ENCODE data around the gene NFKBIB. TPM values are rescaled to one million over a fixed set of nuclear protein-coding genes. Genes with fewer than 3 reads are reported as not detected.

Gene NFKBIB
- total and polyA plus RNA-seq, 5 donors, result 16.0 to 28.9 (median 20.6) TPM

- H3K4me1 ChIP-seq (ENCODE audit: control insufficient read depth, insufficient read depth, low read length), result peaks cover 2% of the 10 kb centered on the region
- no peaks in the 10 kb centered on the region for H3K9me3 ChIP-seq (ENCODE audit: control insufficient read depth, low read length)
- intact Hi-C loops (cut with DNase I), result no loop called here
- no peaks in the 10 kb centered on the region for H3K27me3 ChIP-seq (ENCODE audit: control insufficient read depth, insufficient read depth)
- peak in 1 of 3 donors; percentile 41 for DNase-seq
- H3K27ac ChIP-seq (ENCODE audit: low read length), result peak overlapping the region; percentile 1
- ATAC-seq, result peak; percentile 18 to 63
- no peak overlapping the region for H3K4me3 ChIP-seq (ENCODE audit: low read length)
These were observed 9.1 kb upstream of the NFKBIB start for GRCh38 chr19:38890686-38891085.

- no peak overlapping the region for H3K4me3 ChIP-seq (ENCODE audit: low read length)
- ATAC-seq (no peak), DNase-seq (peak in 1 of 3 donors; percentile 14)
- no peak overlapping the region for H3K27ac ChIP-seq (ENCODE audit: low read length)
- H3K9me3 ChIP-seq (ENCODE audit: control insufficient read depth, low read length), result no peaks in the 10 kb centered on the region
- 80% methylated on average over 6 of the region's 6 CpGs for WGBS
- H3K4me1 ChIP-seq (ENCODE audit: control insufficient read depth, insufficient read depth, low read length), result peaks cover 2% of the 10 kb centered on the region
- intact Hi-C loops (cut with DNase I), result no loop called here
- H3K27me3 ChIP-seq (ENCODE audit: control insufficient read depth, insufficient read depth), result no peaks in the 10 kb centered on the region
These were observed 8.0 kb upstream of the NFKBIB start for GRCh38 chr19:38891771-38892170.

GRCh38 chr19:38892841-38893240, 6.9 kb upstream of the NFKBIB start:
- Histone ChIP-seq H3K27ac (ENCODE audit: low read length) (no peak overlapping the region), H3K4me3 (ENCODE audit: low read length) (no peak overlapping the region), H3K27me3 (ENCODE audit: control insufficient read depth, insufficient read depth) (no peaks in the 10 kb centered on the region), H3K4me1 (ENCODE audit: control insufficient read depth, insufficient read depth, low read length) (peaks cover 2% of the 10 kb centered on the region), H3K9me3 (ENCODE audit: control insufficient read depth, low read length) (no peaks in the 10 kb centered on the region)
- DNase-seq (no peak), ATAC-seq (no peak)
- intact Hi-C loops (cut with DNase I), result no loop called here
- 83% methylated on average over 5 of the region's 5 CpGs for WGBS

- H3K4me1 ChIP-seq (ENCODE audit: control insufficient read depth, insufficient read depth, low read length), result peaks cover 4% of the 10 kb centered on the region
These were observed 6.4 kb upstream of the NFKBIB start for GRCh38 chr19:38893341-38893771.

GRCh38 chr19:38894968-38895367, 4.8 kb upstream of the NFKBIB start:
- Histone ChIP-seq H3K9me3 (ENCODE audit: control insufficient read depth, low read length) (no peaks in the 10 kb centered on the region), H3K27ac (ENCODE audit: low read length) (no peak overlapping the region), H3K4me3 (ENCODE audit: low read length) (no peak overlapping the region), H3K4me1 (ENCODE audit: control insufficient read depth, insufficient read depth, low read length) (peaks cover 5% of the 10 kb centered on the region), H3K27me3 (ENCODE audit: control insufficient read depth, insufficient read depth) (no peaks in the 10 kb centered on the region)
- no peak for ATAC-seq
- no peak for DNase-seq
- 67% methylated on average over 9 of the region's 9 CpGs for WGBS
- intact Hi-C loops (cut with DNase I), result no loop called here

More at GRCh38 chr19:38893341-38893771, 6.4 kb upstream of the NFKBIB start:
- Histone ChIP-seq H3K27ac (ENCODE audit: low read length) (no peak overlapping the region), H3K9me3 (ENCODE audit: control insufficient read depth, low read length) (no peaks in the 10 kb centered on the region), H3K4me3 (ENCODE audit: low read length) (no peak overlapping the region), H3K27me3 (ENCODE audit: control insufficient read depth, insufficient read depth) (no peaks in the 10 kb centered on the region)
- peak in 1 of 3 donors; percentile 72 for DNase-seq
- intact Hi-C loops (cut with DNase I), result no loop called here
- WGBS, result 59% methylated on average over 14 of the region's 14 CpGs
- ATAC-seq, result no peak

- DNase-seq (no peak), ATAC-seq (peak in 1 of 2 donors; percentile 4)
- Histone ChIP-seq H3K4me1 (ENCODE audit: control insufficient read depth, insufficient read depth, low read length) (peaks cover 3% of the 10 kb centered on the region), H3K9me3 (ENCODE audit: control insufficient read depth, low read length) (no peaks in the 10 kb centered on the region), H3K4me3 (ENCODE audit: low read length) (peak overlapping the region; percentile 70), H3K27me3 (ENCODE audit: control insufficient read depth, insufficient read depth) (no peaks in the 10 kb centered on the region), H3K27ac (ENCODE audit: low read length) (peak overlapping the region; percentile 48)
- WGBS, result 6% methylated on average over 25 of the region's 25 CpGs
- intact Hi-C loops (cut with DNase I), result no loop called here
These were observed 852 bp upstream of the NFKBIB start for GRCh38 chr19:38898788-38899446.

- peak overlapping the region; percentile 87 for H3K27ac ChIP-seq (ENCODE audit: low read length)
- WGBS, result 2% methylated on average over 8 of the region's 8 CpGs
- intact Hi-C loops (cut with DNase I), result no loop called here
- no peak for ATAC-seq
- DNase-seq, result no peak
- no peaks in the 10 kb centered on the region for H3K9me3 ChIP-seq (ENCODE audit: control insufficient read depth, low read length)
- peak overlapping the region; percentile 70 for H3K4me3 ChIP-seq (ENCODE audit: low read length)
- no peaks in the 10 kb centered on the region for H3K27me3 ChIP-seq (ENCODE audit: control insufficient read depth, insufficient read depth)
- H3K4me1 ChIP-seq (ENCODE audit: control insufficient read depth, insufficient read depth, low read length), result peaks cover 3% of the 10 kb centered on the region
These were observed 447 bp downstream of the NFKBIB start for GRCh38 chr19:38900202-38900629.

GRCh38 chr19:38900743-38901190, 998 bp downstream of the NFKBIB start:
- Histone ChIP-seq H3K27ac (ENCODE audit: low read length) (no peak overlapping the region), H3K9me3 (ENCODE audit: control insufficient read depth, low read length) (no peaks in the 10 kb centered on the region), H3K4me3 (ENCODE audit: low read length) (peak overlapping the region; percentile 70), H3K27me3 (ENCODE audit: control insufficient read depth, insufficient read depth) (no peaks in the 10 kb centered on the region), H3K4me1 (ENCODE audit: control insufficient read depth, insufficient read depth, low read length) (peaks cover 3% of the 10 kb centered on the region)
- DNase-seq (no peak), ATAC-seq (no peak)
- intact Hi-C loops (cut with DNase I), result no loop called here
- 23% methylated on average over 3 of the region's 3 CpGs for WGBS

GRCh38 chr19:38901683-38902082, 1.9 kb downstream of the NFKBIB start:
- intact Hi-C loops (cut with DNase I), result no loop called here
- ATAC-seq (no peak), DNase-seq (peak in 1 of 3 donors; percentile 21)
- no peaks in the 10 kb centered on the region for H3K9me3 ChIP-seq (ENCODE audit: control insufficient read depth, low read length)
- no peak overlapping the region for H3K27ac ChIP-seq (ENCODE audit: low read length)
- H3K4me3 ChIP-seq (ENCODE audit: low read length), result no peak overlapping the region
- 100% methylated on average over 1 of the region's 1 CpG for WGBS
- peaks cover 3% of the 10 kb centered on the region for H3K4me1 ChIP-seq (ENCODE audit: control insufficient read depth, insufficient read depth, low read length)
- H3K27me3 ChIP-seq (ENCODE audit: control insufficient read depth, insufficient read depth), result no peaks in the 10 kb centered on the region

- intact Hi-C loops (cut with DNase I), result no loop called here
- 89% methylated on average over 35 of the region's 35 CpGs for WGBS
- ATAC-seq (peak in 1 of 2 donors; percentile 19), DNase-seq (peak in 1 of 3 donors; percentile 53)
- no peak overlapping the region for H3K27ac ChIP-seq (ENCODE audit: low read length)
- no peaks in the 10 kb centered on the region for H3K9me3 ChIP-seq (ENCODE audit: control insufficient read depth, low read length)
- H3K27me3 ChIP-seq (ENCODE audit: control insufficient read depth, insufficient read depth), result no peaks in the 10 kb centered on the region
- H3K4me3 ChIP-seq (ENCODE audit: low read length), result no peak overlapping the region
- H3K4me1 ChIP-seq (ENCODE audit: control insufficient read depth, insufficient read depth, low read length), result no peaks in the 10 kb centered on the region
These were observed 5.1 kb downstream of the NFKBIB start for GRCh38 chr19:38904581-38905539.

GRCh38 chr19:38905620-38906019, 5.9 kb downstream of the NFKBIB start:
- H3K4me1 ChIP-seq (ENCODE audit: control insufficient read depth, insufficient read depth, low read length), result no peaks in the 10 kb centered on the region
- H3K27me3 ChIP-seq (ENCODE audit: control insufficient read depth, insufficient read depth), result no peaks in the 10 kb centered on the region
- no peak overlapping the region for H3K4me3 ChIP-seq (ENCODE audit: low read length)
- H3K9me3 ChIP-seq (ENCODE audit: control insufficient read depth, low read length), result no peaks in the 10 kb centered on the region
- DNase-seq, result peak in 1 of 3 donors; percentile 55
- intact Hi-C loops (cut with DNase I), result no loop called here
- H3K27ac ChIP-seq (ENCODE audit: low read length), result no peak overlapping the region
- ATAC-seq, result peak in 1 of 2 donors; percentile 29
- 96% methylated on average over 4 of the region's 4 CpGs for WGBS

Data from right cardiac atrium (tissue), 5 donors.